ENCODE data around the gene EPB41L3.
"Not testable (repeated sequence)": the region's sequence is repeated elsewhere in the genome, so short reads cannot be mapped to it uniquely, and the experiment has no call there.

The EPB41L3 gene

GRCh38 chr18:5543773-5544389, at the start of gene EPB41L3:
TSS of gene EPB41L3 (minus strand) at chr18:5543997. CDS start at chr18:5489183, 54,814 bp downstream.
- no peak for DNase-seq (ENCODE audit: low read depth)

DNA sequence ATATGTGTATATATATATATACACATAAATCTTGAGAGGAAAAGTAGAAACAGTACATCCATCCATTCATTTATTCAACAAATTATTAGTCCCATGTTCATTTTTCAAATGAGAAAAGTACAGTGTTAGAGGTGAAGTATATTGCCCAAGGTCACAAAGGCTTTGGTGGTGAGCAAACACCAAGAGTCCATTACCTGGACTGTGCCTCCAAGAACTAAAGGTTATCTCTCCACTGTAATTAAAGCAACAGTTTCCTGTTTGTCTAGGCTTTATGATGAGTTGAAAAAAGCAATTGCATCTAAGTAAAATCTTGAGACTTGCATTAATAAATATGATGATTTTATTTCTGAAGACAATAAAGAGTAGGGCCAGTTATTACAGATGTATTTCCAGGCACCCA, 44.7 kb upstream of the EPB41L3 start:
- DNase-seq (ENCODE audit: low read depth), result no peak

- DNase-seq (ENCODE audit: low read depth), result no peak
Measured at GRCh38 chr18:5585653-5586052, 41.9 kb upstream of the EPB41L3 start.

DNA sequence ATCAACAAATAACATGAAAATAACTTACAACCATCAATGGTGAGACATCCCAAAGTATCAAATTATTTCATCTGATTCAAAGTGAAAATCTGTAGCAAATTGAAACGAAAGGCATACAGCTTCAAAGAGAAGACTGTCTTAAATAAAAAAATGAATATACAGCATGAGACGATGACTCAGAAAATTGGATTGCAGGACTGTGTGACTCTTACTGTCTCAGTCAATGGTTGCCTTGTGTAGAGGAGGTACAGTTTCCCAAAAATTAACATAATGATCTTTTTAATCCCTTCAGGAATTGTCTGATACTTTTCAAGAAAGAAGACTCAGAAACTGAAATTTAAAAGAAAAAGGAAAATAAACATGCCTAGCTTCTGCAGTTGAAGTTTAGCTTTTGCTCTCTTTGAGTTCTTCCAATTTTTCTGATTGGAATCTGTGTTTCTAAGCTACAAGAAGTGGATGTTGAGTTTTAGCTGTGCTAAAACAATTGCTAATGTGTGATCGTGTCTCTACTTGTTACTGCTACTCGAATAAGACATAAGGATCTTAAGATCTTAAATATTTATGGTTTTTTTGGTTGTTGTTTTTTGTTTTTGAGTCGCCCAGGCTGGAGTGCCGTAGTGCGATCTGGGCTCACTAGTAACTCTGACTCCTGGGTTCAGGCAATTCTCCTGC, 41.1 kb upstream of the EPB41L3 start:
- DNase-seq (ENCODE audit: low read depth), result no peak

- DNase-seq (ENCODE audit: low read depth), result no peak
Measured at GRCh38 chr18:5582849-5583681, 39.3 kb upstream of the EPB41L3 start.

GRCh38 chr18:5582076-5582475, 38.3 kb upstream of the EPB41L3 start:
- DNase-seq (ENCODE audit: low read depth), result no peak

DNA sequence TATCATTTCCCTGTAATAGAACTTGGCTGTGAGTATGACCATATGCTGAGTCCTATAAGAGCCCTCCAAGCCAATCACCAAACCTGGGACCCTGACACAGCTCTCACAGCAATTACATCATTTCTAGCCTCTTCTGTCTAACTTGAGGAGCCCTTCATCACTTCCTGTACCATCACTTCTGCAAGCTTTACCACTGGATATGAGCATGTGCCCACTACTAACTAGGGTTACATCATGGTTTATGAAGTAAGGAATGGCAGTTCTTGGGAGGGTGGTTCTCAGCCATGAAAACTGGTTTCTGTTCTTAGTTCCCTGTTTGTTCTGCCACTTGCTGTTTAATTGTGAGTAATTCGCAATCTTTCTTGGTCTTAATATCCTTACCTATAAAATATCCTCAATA, 31.0 kb upstream of the EPB41L3 start:
- no peak for DNase-seq (ENCODE audit: low read depth)

GRCh38 chr18:5571666-5572065, 27.9 kb upstream of the EPB41L3 start:
- no peak for DNase-seq (ENCODE audit: low read depth)

GRCh38 chr18:5570613-5571012, 26.8 kb upstream of the EPB41L3 start:
- DNase-seq (ENCODE audit: low read depth), result not testable (repeated sequence)

DNA sequence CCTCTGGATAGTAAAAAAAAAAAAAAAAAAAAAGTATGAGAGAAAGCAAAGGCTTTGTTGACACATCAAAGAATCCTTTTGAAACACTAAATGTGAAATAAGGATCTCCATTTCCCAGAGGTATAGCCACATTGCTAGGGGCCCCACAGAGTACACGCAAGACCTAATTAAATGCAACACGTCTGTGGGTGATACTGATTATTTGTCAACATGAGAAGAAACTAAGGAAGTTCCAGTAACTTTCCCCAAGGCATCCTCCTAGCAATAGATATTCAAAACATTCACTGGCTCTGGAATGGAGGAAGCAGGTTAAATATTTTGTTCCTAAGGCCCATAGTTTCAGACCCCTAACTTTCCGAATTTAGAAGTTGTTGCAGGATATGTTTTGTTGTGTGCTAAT, 24.6 kb upstream of the EPB41L3 start:
- no peak for DNase-seq (ENCODE audit: low read depth)

- no peak for DNase-seq (ENCODE audit: low read depth)
Measured at GRCh38 chr18:5558851-5559250, 15.1 kb upstream of the EPB41L3 start.

- no peak for DNase-seq (ENCODE audit: low read depth)
Measured at GRCh38 chr18:5556310-5556974, 12.6 kb upstream of the EPB41L3 start.

- no peak for DNase-seq (ENCODE audit: low read depth)
Measured at GRCh38 chr18:5554629-5555028, 10.8 kb upstream of the EPB41L3 start.

- DNase-seq (ENCODE audit: low read depth), result no peak
Measured at GRCh38 chr18:5546660-5547059, 2.9 kb upstream of the EPB41L3 start.

DNA sequence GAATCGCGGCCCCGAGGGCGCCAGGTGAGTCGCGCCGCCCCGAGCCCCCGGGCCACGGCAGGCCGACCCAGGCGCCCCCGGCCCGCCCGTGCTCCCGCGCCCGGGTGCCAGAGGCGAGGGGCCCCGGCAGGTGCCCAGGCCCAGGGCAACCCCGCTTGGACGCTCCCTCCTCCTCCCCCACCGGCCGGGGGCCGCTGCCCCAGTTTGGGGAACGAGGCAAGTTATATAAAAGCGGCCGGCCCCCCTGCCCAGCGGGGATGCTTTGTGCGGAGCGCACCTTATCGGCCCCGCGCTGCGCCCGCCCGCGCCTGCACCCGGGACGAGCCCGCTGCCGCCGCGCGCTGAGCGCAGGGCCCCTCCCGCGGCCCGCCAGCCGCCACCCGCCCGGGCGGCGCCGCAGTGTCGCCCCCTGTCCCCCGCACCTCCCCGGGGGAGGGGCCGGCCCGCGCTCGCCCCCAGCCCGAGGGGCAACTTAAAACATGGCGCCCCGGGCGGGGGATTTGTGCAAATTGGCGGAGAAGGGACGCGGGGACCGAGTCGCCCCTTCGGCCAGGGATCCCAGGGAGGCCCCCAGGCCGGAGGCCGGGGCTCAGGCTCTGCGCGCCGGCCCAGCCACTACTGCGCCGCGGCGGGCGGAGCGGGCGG, 639 bp downstream of the EPB41L3 start:
- no peak for DNase-seq (ENCODE audit: low read depth)

- no peak for DNase-seq (ENCODE audit: low read depth)
Measured at GRCh38 chr18:5542515-5543035, 1.2 kb downstream of the EPB41L3 start.

- no peak for DNase-seq (ENCODE audit: low read depth)
Measured at GRCh38 chr18:5541644-5542043, 2.2 kb downstream of the EPB41L3 start.

DNA sequence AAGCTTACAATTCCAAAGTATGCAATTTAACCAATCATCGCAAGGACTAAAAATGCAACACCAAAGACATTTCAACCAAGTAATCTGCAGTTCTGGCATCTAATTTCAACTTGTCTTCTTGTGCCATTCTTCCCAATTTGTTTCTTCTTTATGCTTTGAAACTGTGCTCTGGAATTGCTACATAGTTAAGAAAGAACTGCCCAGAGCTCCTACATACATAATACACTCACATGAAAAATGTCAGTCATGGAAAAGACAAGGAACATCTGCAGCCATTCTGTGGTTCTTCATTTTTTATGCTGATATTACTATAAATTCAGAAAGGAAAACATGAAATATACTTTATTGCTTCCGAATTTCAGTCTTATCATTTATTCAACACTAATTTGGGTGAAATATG, 4.4 kb downstream of the EPB41L3 start:
- DNase-seq (ENCODE audit: low read depth), result no peak

GRCh38 chr18:5538544-5538943, 5.3 kb downstream of the EPB41L3 start:
- no peak for DNase-seq (ENCODE audit: low read depth)

GRCh38 chr18:5537860-5538259, 5.9 kb downstream of the EPB41L3 start:
- no peak for DNase-seq (ENCODE audit: low read depth)

- no peak for DNase-seq (ENCODE audit: low read depth)
Measured at GRCh38 chr18:5534845-5535244, 9.0 kb downstream of the EPB41L3 start.

- DNase-seq (ENCODE audit: low read depth), result no peak
Measured at GRCh38 chr18:5532066-5532465, 11.7 kb downstream of the EPB41L3 start.

All from activated T-cell treated with anti-CD3 and anti-CD28 coated beads for 24 hours (primary cell).